ENCODE results near the gene NAA40. TPM values are rescaled to one million over a fixed set of nuclear protein-coding genes. Genes with fewer than 3 reads are reported as not detected.

NAA40 gene
- total and polyA plus RNA-seq, 10 of the 15 experiments (the other 5 are each of a cell fraction or from before 2014, with no cell fraction given), result 4.8 to 31.6 (median 22.2) TPM

- Histone ChIP-seq H3K27me3 (replicated peaks in 1 of 2; ENCODE audit: control insufficient read depth in 2 of 2, insufficient read depth in 2 of 2, low read length in 1 of 2) (no peaks in the 10 kb centered on the region), H3K9me3 (replicated peaks; ENCODE audit: control insufficient read depth, insufficient read depth, low read length) (no peaks in the 10 kb centered on the region), H3K9ac (ENCODE audit: control insufficient read depth, insufficient read depth, low read length) (no peak overlapping the region), H3K4me3 (no peak overlapping the region), H4K20me1 (ENCODE audit: control insufficient read depth, insufficient read depth) (no peaks in the 10 kb centered on the region; the same call in 1 of the 2 replicates), H3K36me3 (ENCODE audit: control insufficient read depth in 2 of 2, insufficient read depth in 2 of 2, low read length in 1 of 2) (peaks cover 13 to 20% of the 10 kb centered on the region in 2 experiments), H3K27ac (ENCODE audit: control insufficient read depth, insufficient read depth) (no peak overlapping the region), H3K4me2 (ENCODE audit: control insufficient read depth, insufficient read depth) (no peak overlapping the region), H3K4me1 (ENCODE audit: control insufficient read depth, insufficient read depth, low read length) (peaks cover 25% of the 10 kb centered on the region), H2AFZ (ENCODE audit: control insufficient read depth, low read depth, low read length) (no peak overlapping the region), H3K79me2 (ENCODE audit: control insufficient read depth, insufficient read depth, low read length) (peaks cover 39% of the 10 kb centered on the region)
- ATAC-seq, result no peak
- ChIA-PET POLR2A (no interaction called here), SMC1A (ENCODE audit: uncharacterized antibody, unreplicated experiment) (no interaction called here), CTCF (interaction anchor here (1.0 kb wide), 1 partner anchor 51 kb away, joined by 3 read pairs; the partner anchor contains the start of gene MARK2), RAD21 (ENCODE audit: unreplicated experiment) (no interaction called here)
- 77% methylated on average over 7 of the region's 7 CpGs for WGBS (ENCODE audit: insufficient coverage, insufficient replicate concordance, low lambda C conversion rate, missing lambda C conversion rate)
- no peak for DNase-seq (ENCODE audit: low read depth, low spot score)
- no peak for TF ChIP-seq TBL1XR1 (IDR thresholded peaks at IDR 0.05; ENCODE audit: low read depth, low read length)
- no peak for TF ChIP-seq SIX5 (IDR thresholded peaks at IDR 0.05; ENCODE audit: low read depth, low read length, severe bottlenecking)
- TF ChIP-seq GABPA (IDR thresholded peaks at IDR 0.05; ENCODE audit: low read depth), result no peak
- TF ChIP-seq BCLAF1 (IDR thresholded peaks at IDR 0.05), result no peak
- TF ChIP-seq JUND (IDR thresholded peaks at IDR 0.05; ENCODE audit: low read depth, low read length), result no peak
- no peak for TF ChIP-seq YY1 (IDR thresholded peaks at IDR 0.05; ENCODE audit: low read depth, low read length)
- no peak for TF ChIP-seq ZNF217 (IDR thresholded peaks at IDR 0.05)
- TF ChIP-seq RAD51 (IDR thresholded peaks at IDR 0.05), result no peak
- no peak for TF ChIP-seq IRF3 (IDR thresholded peaks at IDR 0.05)
- no peak for TF ChIP-seq KLF5 (IDR thresholded peaks at IDR 0.05; ENCODE audit: partially characterized antibody)
- no peak for TF ChIP-seq NFYA (IDR thresholded peaks at IDR 0.05; ENCODE audit: borderline replicate concordance, low read depth, low read length)
- TF ChIP-seq IKZF1 (conservative IDR thresholded peaks at IDR 0.05), result no peak
- no peak for TF ChIP-seq ZBTB33 (IDR thresholded peaks at IDR 0.05)
- TF ChIP-seq NRF1 (conservative IDR thresholded peaks at IDR 0.05; ENCODE audit: low read depth, low read length), result no peak
- no peak for TF ChIP-seq ESRRA (IDR thresholded peaks at IDR 0.05; ENCODE audit: low read length)
- TF ChIP-seq ZNF24 (IDR thresholded peaks at IDR 0.05), result no peak
- no peak for TF ChIP-seq SPI1 (IDR thresholded peaks at IDR 0.05; ENCODE audit: borderline replicate concordance, insufficient read depth, low read depth, low read length)
- TF ChIP-seq HDAC2 (IDR thresholded peaks at IDR 0.05), result no peak
- no peak for TF ChIP-seq RBBP5 (conservative IDR thresholded peaks at IDR 0.05)
- no peak for TF ChIP-seq FOS (IDR thresholded peaks at IDR 0.05; ENCODE audit: borderline replicate concordance, extremely low read depth, insufficient read length)
- FAIRE-seq, result no peak
- intact Hi-C loops (cut with micrococcal nuclease; ENCODE audit: unreplicated experiment), result no loop called here
- no TSS peak for BruUV-seq (replicated peaks)
- in situ Hi-C loops (cut with MboI), result no loop called here
Observed at GRCh38 chr11:63890368-63890767, 48.4 kb upstream of the NAA40 start.

Measured in GM12878 (cell line).